Stromal cell of bone marrow (primary cell): Measurements from ENCODE around the gene SLC24A3.

Experiments
- DNase-seq: peaks from one replicate; pipeline ENCODE4 v3.0.0-alpha.2; 2012; ENCODE audit warnings: low read depth

SLC24A3 gene

GRCh38 chr20:19679900-19680495, 467.6 kb downstream of the SLC24A3 start:
- no peak for DNase-seq

- no peak for DNase-seq
These were observed 469.8 kb downstream of the SLC24A3 start for GRCh38 chr20:19682249-19682648.

- DNase-seq = no peak
These were observed 470.7 kb downstream of the SLC24A3 start for GRCh38 chr20:19683188-19683587.

GRCh38 chr20:19683822-19684221, 471.4 kb downstream of the SLC24A3 start:
- DNase-seq = no peak

- peak; percentile 89 for DNase-seq
These were observed 475.8 kb downstream of the SLC24A3 start for GRCh38 chr20:19688031-19688806.

GRCh38 chr20:19690462-19690861, 478.0 kb downstream of the SLC24A3 start:
- no peak for DNase-seq

- DNase-seq = no peak
These were observed 478.7 kb downstream of the SLC24A3 start for GRCh38 chr20:19691125-19691524.

- DNase-seq = no peak
These were observed 479.7 kb downstream of the SLC24A3 start for GRCh38 chr20:19692100-19692499.

GRCh38 chr20:19692685-19693119, 480.3 kb downstream of the SLC24A3 start:
- DNase-seq = peak; percentile 8

- no peak for DNase-seq
These were observed 481.1 kb downstream of the SLC24A3 start for GRCh38 chr20:19693508-19693907.

GRCh38 chr20:19695081-19695480, 482.6 kb downstream of the SLC24A3 start:
- no peak for DNase-seq

GRCh38 chr20:19696620-19697019, 484.2 kb downstream of the SLC24A3 start:
- DNase-seq = no peak

GRCh38 chr20:19697415-19697814, 485.0 kb downstream of the SLC24A3 start:
- no peak for DNase-seq

GRCh38 chr20:19699180-19699971, 486.9 kb downstream of the SLC24A3 start:
- DNase-seq = peak; percentile 63

GRCh38 chr20:19701429-19701828, 489.0 kb downstream of the SLC24A3 start:
- no peak for DNase-seq

- no peak for DNase-seq
These were observed 494.0 kb downstream of the SLC24A3 start for GRCh38 chr20:19706463-19706862.

- no peak for DNase-seq
These were observed 497.3 kb downstream of the SLC24A3 start for GRCh38 chr20:19709635-19710335.

- peak; percentile 43 for DNase-seq
These were observed 498.1 kb downstream of the SLC24A3 start for GRCh38 chr20:19710336-19711120.

- DNase-seq = no peak
These were observed 498.7 kb downstream of the SLC24A3 start for GRCh38 chr20:19711126-19711525.

- no peak for DNase-seq
These were observed 500.3 kb downstream of the SLC24A3 start for GRCh38 chr20:19712721-19713260.
